ENCODE measurements around the gene ADGRE2.
"Not testable (repeated sequence)": the region's sequence is repeated elsewhere in the genome, so short reads cannot be mapped to it uniquely, and the experiment has no call there.

- not testable (repeated sequence) for TF ChIP-seq CTCF (conservative IDR thresholded peaks at IDR 0.05 in 1 of 2, IDR thresholded peaks at IDR 0.05 in 1 of 2; ENCODE audit: low read depth in 1 of 2, low read length in 2 of 2); EZH2 (IDR thresholded peaks at IDR 0.05; ENCODE audit: low read length, missing control alignments)
Measured at GRCh38 chr19:14785102-14785793, 6.9 kb upstream of the ADGRE2 start.
